Endothelial cell of umbilical vein (primary cell): ENCODE results near the gene TARS2. TPM values are rescaled to one million over a fixed set of nuclear protein-coding genes. Genes with fewer than 3 reads are reported as not detected.

Experiments used
- BruUV-seq: library from RNA; stranded (reverse); fragments of 400-500 nt; replicated peaks from 2 replicates; lab custom pipeline; 2021; lab: Mats Ljungman, UMichigan
- CTCF ChIA-PET: fragments of 300-600, 350-600 bp; sonication (Branson Sonifier 250); formaldehyde crosslinking; loops from one replicate; lab custom pipeline; 2021; ENCODE audit warnings: antibody characterized with exemption, inconsistent platforms; lab: Charles Lee
- POLR2A ChIA-PET: fragments of 300-600, 350-600 bp; sonication (Branson Sonifier 250); formaldehyde crosslinking; loops from one replicate; lab custom pipeline; 2021; ENCODE audit warnings: antibody characterized with exemption, inconsistent platforms; lab: Charles Lee
- DNase-seq: peaks from one replicate; pipeline ENCODE4 v3.0.0-alpha.2; 2011; ENCODE audit warnings: low read depth, low spot score
- FAIRE-seq: peaks from 2 replicates; lab custom pipeline; 2011; peaks lifted over from hg19 to GRCh38; lab: Jason Lieb, UNC
- H2AFZ ChIP-seq: 2 replicates; pipeline ENCODE4 v1.6.0; 2012; ENCODE audit warnings: low read depth, low read length, control low read depth, inconsistent platforms
- H3K27ac ChIP-seq: 2 replicates; pipeline ENCODE4 v1.5.1; 2011; ENCODE audit warnings: low read depth, mild to moderate bottlenecking, control low read depth, low read length, moderate library complexity; ENCODE audit not compliant: insufficient read depth
- H3K27me3 ChIP-seq, 2 experiments: 2 replicates each; pipeline versions ENCODE4 v1.6.0 to v1.6.1; 2011; ENCODE audit warnings: low read length in 2 of 2, mixed read lengths in 1 of 2; ENCODE audit not compliant: control insufficient read depth in 2 of 2, insufficient read depth in 2 of 2
- H3K36me3 ChIP-seq, 2 experiments: 2 replicates in 1 of 2; 3 replicates in 1 of 2; pipeline ENCODE4 v1.5.1; 2011; ENCODE audit warnings: low read length in 2 of 2, mild to moderate bottlenecking in 1 of 2, moderate library complexity in 1 of 2; ENCODE audit not compliant: control insufficient read depth in 2 of 2, insufficient read depth in 2 of 2; ENCODE audit errors: extremely low read depth in 1 of 2
- H3K4me1 ChIP-seq: 3 replicates; pipeline ENCODE4 v1.5.1; 2011; ENCODE audit warnings: mild to moderate bottlenecking, low read length; ENCODE audit not compliant: control insufficient read depth, insufficient read depth; ENCODE audit errors: extremely low read depth
- H3K4me2 ChIP-seq: 2 replicates; pipeline ENCODE4 v1.6.1; 2011; ENCODE audit warnings: low read length, control low read depth, mixed read lengths; ENCODE audit not compliant: insufficient read depth
- H3K4me3 ChIP-seq, 3 experiments: fragments of 200-600 bp in 1 of 3; sonication (generic), shearing (Covaris generic) in 1 of 3; replicated peaks in 1 of 3; 2 replicates each; pipeline ENCODE4 v1.5.1; 2011 to 2016; ENCODE audit warnings: control low read depth in 3 of 3, low read length in 3 of 3, mild to moderate bottlenecking in 2 of 3, inconsistent platforms in 1 of 3, low read depth in 1 of 3, moderate library complexity in 1 of 3; ENCODE audit not compliant: insufficient read depth in 1 of 3
- H3K79me2 ChIP-seq: 2 replicates; pipeline ENCODE4 v1.6.0; 2012; ENCODE audit warnings: low read length, inconsistent platforms; ENCODE audit not compliant: control insufficient read depth, insufficient read depth
- H3K9ac ChIP-seq: replicated peaks from 2 replicates; pipeline ENCODE3; 2011; ENCODE audit warnings: low read length, control low read depth; ENCODE audit not compliant: insufficient read depth; ENCODE audit errors: extremely low read depth
- H3K9me1 ChIP-seq: replicated peaks from 3 replicates; pipeline ENCODE4 v1.6.0; 2011; ENCODE audit warnings: mild to moderate bottlenecking, low read length; ENCODE audit not compliant: control insufficient read depth, insufficient read depth; ENCODE audit errors: extremely low read depth
- H3K9me3 ChIP-seq: replicated peaks from 2 replicates; pipeline ENCODE4 v1.5.1; 2012; ENCODE audit warnings: low read length, inconsistent platforms; ENCODE audit not compliant: control insufficient read depth, insufficient read depth
- H4K20me1 ChIP-seq: replicated peaks from 2 replicates; pipeline ENCODE3; 2011; ENCODE audit warnings: mild to moderate bottlenecking, low read length; ENCODE audit not compliant: control insufficient read depth, insufficient read depth; ENCODE audit errors: extremely low read depth
- CTCF ChIP-seq, 2 donors: IDR thresholded peaks; 1 replicate in 1 of 2; 2 replicates in 1 of 2; pipeline ENCODE4 v1.5.1; 2011; ENCODE audit warnings: low read length in 2 of 2, mild to moderate bottlenecking in 2 of 2, moderate library complexity in 2 of 2, control low read depth in 1 of 2, inconsistent platforms in 1 of 2, low read depth in 1 of 2; ENCODE audit not compliant: insufficient read depth in 1 of 2; ENCODE audit errors: extremely low read depth in 1 of 2
- EZH2 ChIP-seq: IDR thresholded peaks from 2 replicates; pipeline ENCODE4 v1.6.1; 2012; ENCODE audit warnings: borderline replicate concordance, low read depth, mild to moderate bottlenecking, moderate library complexity, low read length, inconsistent platforms; ENCODE audit not compliant: severe bottlenecking
- FOS ChIP-seq: IDR thresholded peaks from 2 replicates; pipeline ENCODE4 v1.6.1; 2011; ENCODE audit warnings: mild to moderate bottlenecking, low read length, moderate library complexity, borderline replicate concordance; ENCODE audit not compliant: insufficient read depth
- GATA2 ChIP-seq: IDR thresholded peaks from 2 replicates; pipeline ENCODE4 v1.7.0; 2011; ENCODE audit warnings: low read depth, mild to moderate bottlenecking, moderate library complexity, mixed read lengths, low read length; ENCODE audit not compliant: insufficient read length, insufficient read depth
- JUN ChIP-seq: IDR thresholded peaks from 2 replicates; pipeline ENCODE4 v1.6.1; 2011; ENCODE audit warnings: borderline replicate concordance, low read depth; ENCODE audit not compliant: insufficient read length, insufficient read depth
- MAX ChIP-seq: IDR thresholded peaks from 2 replicates; pipeline ENCODE4 v1.6.1; 2011; ENCODE audit not compliant: insufficient read depth, insufficient read length
- MYC ChIP-seq: IDR thresholded peaks from one replicate; pipeline ENCODE4 v1.6.1; 2011; ENCODE audit warnings: mild to moderate bottlenecking, low read depth, low read length
- POLR2A ChIP-seq: IDR thresholded peaks from 2 replicates; pipeline ENCODE4 v1.6.1; 2012; ENCODE audit warnings: low read depth, mild to moderate bottlenecking, control low read depth, low read length
- POLR2AphosphoS5 ChIP-seq: IDR thresholded peaks from 2 replicates; pipeline ENCODE4 v1.6.1; 2012; ENCODE audit warnings: low read depth, mild to moderate bottlenecking, control low read depth, low read length, moderate library complexity; ENCODE audit not compliant: insufficient read depth
- dilution Hi-C: fragments of 300-500 bp; cut with MboI; formaldehyde crosslinking; loops from one replicate; pipeline ENCODE4 v1.15.0; 2019; ENCODE audit warnings: low sequenced_read_pairs; ENCODE audit not compliant: extremely low pct_ligation_motif_present
- intact Hi-C: fragments of 100-400 bp; cut with micrococcal nuclease; formaldehyde crosslinking; loops from one replicate; pipeline ENCODE4 v1.10.0; 2022
- polyA plus RNA-seq, 4 experiments: library from polyadenylated mRNA; depleted of rRNA in 3 of 4; stranded (reverse) in 3 of 4; unstranded in 1 of 4; fragments of >200 nt; gene quantifications; 2 replicates each; pipeline versions ENCODE4 v1.2.1 to v1.2.3, GENCODE V29; 2011 to 2012; ENCODE audit warnings: missing spikeins in 1 of 4
- total RNA-seq: library from RNA; stranded (reverse); gene quantifications from 2 replicates; pipeline ENCODE4 v1.2.3, GENCODE V29; 2021

Gene TARS2
- total and polyA plus RNA-seq, 2 donors (not counting 3 experiments of a cell fraction or from before 2014, with no cell fraction given) = 21.5 to 22.0 TPM

DNA sequence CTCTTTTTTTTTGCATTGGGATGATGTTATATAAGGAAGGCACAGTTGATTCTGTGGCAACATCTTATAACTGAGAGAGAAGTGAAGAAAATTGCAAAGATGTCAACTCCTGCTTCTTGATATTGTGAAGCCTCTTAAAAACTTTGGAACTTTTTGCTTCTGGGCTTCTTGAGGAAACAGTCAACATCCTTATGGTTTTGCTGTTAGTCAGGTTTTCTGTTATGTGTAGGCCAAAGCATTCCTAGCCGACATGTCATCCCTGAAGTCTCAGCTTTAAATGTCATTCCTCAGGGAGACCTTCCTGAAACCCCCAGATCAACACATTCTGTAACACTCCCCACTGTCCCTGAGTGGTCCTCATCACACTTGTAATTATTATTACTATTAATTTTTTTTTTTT lies 41.0 kb downstream of the TARS2 start:
- intact Hi-C loops = no loop called here

More for the DNA sequence above, 41.0 kb downstream of the TARS2 start:
- TF ChIP-seq MYC (no peak), JUN (no peak), POLR2AphosphoS5 (no peak), GATA2 (no peak), EZH2 (no peak), CTCF (IDR thresholded peaks at IDR 0.05; ENCODE audit: extremely low read depth in 1 of 2, insufficient read depth in 1 of 2, low read depth in 1 of 2, low read length in 2 of 2) (no peak), FOS (no peak), POLR2A (no peak), MAX (no peak)
- no peaks in the 10 kb centered on the region for H4K20me1 ChIP-seq
- H3K4me1 ChIP-seq = no peaks in the 10 kb centered on the region
- H3K27ac ChIP-seq = no peak overlapping the region
- H3K9me1 ChIP-seq = no peaks in the 10 kb centered on the region
- no peak for DNase-seq
- no peak overlapping the region for H2AFZ ChIP-seq
- ChIA-PET POLR2A (no interaction called here), CTCF (interaction anchor here (0.7 kb wide), 1 partner anchor 12 kb away, joined by 3 read pairs; the partner anchor contains the start of gene FALEC)
- H3K9ac ChIP-seq = no peak overlapping the region
- no peaks in the 10 kb centered on the region for H3K9me3 ChIP-seq
- no peaks in the 10 kb centered on the region for H3K27me3 ChIP-seq
- H3K4me3 ChIP-seq = no peak overlapping the region
- BruUV-seq = no TSS peak
- no peak for FAIRE-seq
- dilution Hi-C loops = no loop called here
- no peaks in the 10 kb centered on the region for H3K36me3 ChIP-seq
- no peak overlapping the region for H3K4me2 ChIP-seq
- no peaks in the 10 kb centered on the region for H3K79me2 ChIP-seq
